Chondrocyte (in vitro differentiated cells): ENCODE results near the gene ALK. TPM values are rescaled to one million over a fixed set of nuclear protein-coding genes. Genes with fewer than 3 reads are reported as not detected.

ENCODE experiments used
- DNase-seq: peaks from one replicate; pipeline ENCODE4 v3.0.0; 2021; ENCODE audit warnings: mixed read lengths, low spot score
- H3K27ac Mint-ChIP-seq: one replicate; pipeline ENCODE4 v1.8.0; 2021; ENCODE audit warnings: mild to moderate bottlenecking, moderate library complexity, mixed read lengths; ENCODE audit not compliant: unreplicated experiment
- H3K27me3 Mint-ChIP-seq: 2 replicates; pipeline ENCODE4 v1.8.0; 2021; ENCODE audit warnings: low read depth, mixed read lengths
- H3K36me3 Mint-ChIP-seq: 2 replicates; pipeline ENCODE4 v1.8.0; 2021; ENCODE audit warnings: low read depth, mixed read lengths
- H3K4me1 Mint-ChIP-seq: 2 replicates; pipeline ENCODE4 v1.8.0; 2021; ENCODE audit warnings: low read depth, mild to moderate bottlenecking, mixed read lengths
- H3K4me3 Mint-ChIP-seq: one replicate; pipeline ENCODE4 v1.8.0; 2021; ENCODE audit warnings: mild to moderate bottlenecking, moderate library complexity, mixed read lengths; ENCODE audit not compliant: unreplicated experiment
- H3K9me3 Mint-ChIP-seq: 2 replicates; pipeline ENCODE4 v1.8.0; 2021; ENCODE audit warnings: low read depth, mixed read lengths
- total RNA-seq: library from RNA; stranded (reverse); gene quantifications from 3 replicates; pipeline ENCODE4 v1.2.1, GENCODE V29; 2021
- TF ChIP-seq, protein P1 (sequence below): fragments of 200-600 bp; sonication (generic); IDR thresholded peaks from 2 replicates; pipeline ENCODE4 v1.5.0; 2021; ENCODE audit warnings: antibody characterized with exemption, mild to moderate bottlenecking, moderate library complexity

The ALK gene
- total RNA-seq, 1 donor from 2014 or later, result 0.07 TPM

DNA sequence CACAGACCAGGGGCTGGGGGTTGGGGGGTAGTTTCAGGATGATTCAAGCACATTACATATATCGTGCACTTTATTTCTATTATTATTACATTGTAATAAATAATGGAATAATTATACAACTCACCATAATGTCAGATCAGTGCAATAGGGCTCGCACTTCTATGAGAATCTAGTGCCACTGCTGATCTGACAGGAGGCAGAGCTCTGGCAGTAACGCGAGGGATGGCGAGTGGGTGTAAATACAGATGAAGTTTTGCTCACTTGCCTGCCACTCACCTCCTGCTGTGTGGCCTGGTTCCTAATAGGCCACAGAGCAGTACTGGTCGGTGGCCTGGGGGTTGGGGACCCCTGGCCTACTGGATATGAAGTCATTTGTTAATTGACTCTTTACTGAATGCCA lies 615.6 kb downstream of the ALK start:
- no peak overlapping the region for H3K4me3 Mint-ChIP-seq
- peaks cover 22% of the 10 kb centered on the region for H3K27me3 Mint-ChIP-seq
- no peak overlapping the region for H3K27ac Mint-ChIP-seq
- TF ChIP-seq, protein P1, sequence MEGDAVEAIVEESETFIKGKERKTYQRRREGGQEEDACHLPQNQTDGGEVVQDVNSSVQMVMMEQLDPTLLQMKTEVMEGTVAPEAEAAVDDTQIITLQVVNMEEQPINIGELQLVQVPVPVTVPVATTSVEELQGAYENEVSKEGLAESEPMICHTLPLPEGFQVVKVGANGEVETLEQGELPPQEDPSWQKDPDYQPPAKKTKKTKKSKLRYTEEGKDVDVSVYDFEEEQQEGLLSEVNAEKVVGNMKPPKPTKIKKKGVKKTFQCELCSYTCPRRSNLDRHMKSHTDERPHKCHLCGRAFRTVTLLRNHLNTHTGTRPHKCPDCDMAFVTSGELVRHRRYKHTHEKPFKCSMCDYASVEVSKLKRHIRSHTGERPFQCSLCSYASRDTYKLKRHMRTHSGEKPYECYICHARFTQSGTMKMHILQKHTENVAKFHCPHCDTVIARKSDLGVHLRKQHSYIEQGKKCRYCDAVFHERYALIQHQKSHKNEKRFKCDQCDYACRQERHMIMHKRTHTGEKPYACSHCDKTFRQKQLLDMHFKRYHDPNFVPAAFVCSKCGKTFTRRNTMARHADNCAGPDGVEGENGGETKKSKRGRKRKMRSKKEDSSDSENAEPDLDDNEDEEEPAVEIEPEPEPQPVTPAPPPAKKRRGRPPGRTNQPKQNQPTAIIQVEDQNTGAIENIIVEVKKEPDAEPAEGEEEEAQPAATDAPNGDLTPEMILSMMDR, result no peak
- H3K4me1 Mint-ChIP-seq, result peaks cover 6% of the 10 kb centered on the region
- H3K9me3 Mint-ChIP-seq, result no peaks in the 10 kb centered on the region
- H3K36me3 Mint-ChIP-seq, result no peaks in the 10 kb centered on the region
- DNase-seq, result no peak

DNA sequence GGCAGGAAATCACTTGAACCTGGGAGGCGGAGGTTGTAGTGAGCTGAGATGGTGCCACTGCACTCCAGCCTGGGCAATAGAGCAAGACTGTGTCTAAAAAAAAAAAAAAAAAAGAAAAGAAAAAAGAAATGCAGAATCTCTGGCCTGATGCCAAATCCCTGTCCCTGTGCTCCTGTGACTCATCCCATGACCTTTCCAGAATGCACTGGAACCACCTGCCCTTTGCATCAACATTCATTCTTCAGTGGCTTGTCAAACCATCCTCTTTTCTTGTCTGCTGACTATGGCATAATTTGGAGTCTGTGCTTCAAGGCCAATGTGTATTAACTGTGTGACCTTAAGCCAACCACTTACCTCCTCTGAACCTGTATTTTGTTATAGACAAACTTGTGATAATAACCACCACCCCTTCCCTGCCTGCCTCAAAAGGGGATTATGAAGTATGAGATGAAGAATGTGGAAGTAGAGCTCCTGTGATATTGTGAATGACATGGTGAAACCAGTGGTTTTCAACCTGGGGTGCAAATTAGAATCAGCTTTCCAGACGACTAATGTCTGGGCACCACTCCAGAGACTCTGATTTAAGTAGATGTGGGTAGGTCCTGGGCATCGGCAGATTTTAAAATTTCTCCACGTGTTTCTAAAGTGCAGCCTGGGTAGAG lies 616.9 kb downstream of the ALK start:
- Mint-ChIP-seq H3K27me3 (peaks cover 25% of the 10 kb centered on the region), H3K36me3 (no peaks in the 10 kb centered on the region), H3K27ac (no peak overlapping the region), H3K9me3 (no peaks in the 10 kb centered on the region), H3K4me3 (no peak overlapping the region), H3K4me1 (peaks cover 6% of the 10 kb centered on the region)
- TF ChIP-seq, protein P1, result no peak
- DNase-seq, result no peak

DNA sequence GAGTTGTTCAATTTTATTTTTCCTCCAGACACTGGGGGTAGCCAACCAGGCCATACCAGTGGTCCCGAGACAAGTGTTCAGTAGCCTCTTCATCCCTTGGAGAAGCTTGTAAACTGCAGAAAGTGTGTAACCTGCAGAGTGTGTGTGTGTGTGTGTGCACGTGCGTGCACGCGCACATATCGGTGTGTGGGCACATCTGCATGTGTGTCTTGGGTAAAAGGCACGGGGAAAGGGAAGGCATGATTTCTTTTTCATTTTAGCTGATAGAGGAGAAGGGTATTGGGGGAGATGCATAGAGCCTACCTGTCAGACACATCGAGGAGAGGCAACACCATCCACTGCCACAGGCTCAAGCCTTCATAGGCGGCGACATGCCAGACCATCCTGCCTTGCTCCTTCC lies 624.8 kb downstream of the ALK start:
- Mint-ChIP-seq H3K4me3 (no peak overlapping the region), H3K27me3 (peaks cover 60% of the 10 kb centered on the region), H3K9me3 (no peaks in the 10 kb centered on the region), H3K4me1 (no peaks in the 10 kb centered on the region), H3K36me3 (no peaks in the 10 kb centered on the region), H3K27ac (no peak overlapping the region)
- TF ChIP-seq, protein P1, result no peak
- DNase-seq, result no peak

DNA sequence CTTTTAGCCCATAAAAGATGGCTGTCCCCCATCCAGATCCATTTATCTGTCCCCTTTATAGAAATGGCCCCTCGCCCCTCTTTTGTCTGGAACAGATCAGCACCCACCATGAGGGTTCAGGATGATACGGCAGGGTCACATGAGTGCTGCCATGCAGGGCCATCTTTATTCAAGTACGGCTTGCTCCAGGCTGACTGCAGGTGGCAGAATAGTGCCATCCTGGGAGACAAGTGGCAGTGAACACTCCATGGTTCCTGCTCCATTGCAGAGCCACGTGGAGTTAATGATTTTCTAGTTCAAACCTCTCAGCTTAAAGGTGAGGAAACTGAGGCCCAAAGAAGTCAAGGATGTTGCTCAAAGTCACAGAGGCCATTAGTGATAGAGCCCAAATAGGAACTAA lies 625.5 kb downstream of the ALK start:
- Mint-ChIP-seq H3K4me3 (no peak overlapping the region), H3K27ac (no peak overlapping the region), H3K4me1 (no peaks in the 10 kb centered on the region), H3K27me3 (peaks cover 57% of the 10 kb centered on the region), H3K9me3 (no peaks in the 10 kb centered on the region), H3K36me3 (no peaks in the 10 kb centered on the region)
- DNase-seq, result no peak
- TF ChIP-seq, protein P1, result peak; percentile 75

DNA sequence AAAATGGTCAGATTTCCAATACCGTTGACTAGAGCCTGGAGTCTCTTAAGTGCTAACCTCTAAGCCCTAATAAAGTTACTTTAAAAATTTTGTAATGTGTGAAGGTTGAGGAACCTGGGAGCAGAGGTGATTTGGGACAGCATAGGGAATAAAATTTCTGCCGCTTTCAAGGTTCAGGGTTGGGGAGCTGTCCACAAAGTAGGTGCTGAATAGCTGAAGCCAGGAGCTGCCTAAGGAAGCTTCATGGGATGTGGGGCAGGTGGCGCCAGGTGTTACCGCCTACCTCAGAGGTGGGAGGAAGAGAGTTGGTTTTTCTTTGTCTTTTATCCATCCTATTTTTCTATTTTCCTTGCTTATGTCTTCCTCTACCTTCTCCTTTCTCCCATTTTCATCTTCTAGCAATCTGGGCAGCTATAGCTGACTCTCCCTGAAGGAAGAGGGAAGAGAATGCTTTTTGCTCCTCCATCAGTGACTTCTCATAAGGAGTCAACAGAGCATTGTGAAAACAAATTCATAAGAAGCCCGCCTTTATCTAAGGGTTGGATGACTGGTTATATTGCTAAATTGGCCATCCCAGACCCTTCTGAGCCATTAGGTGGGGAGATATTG lies 627.5 kb downstream of the ALK start:
- no peaks in the 10 kb centered on the region for H3K9me3 Mint-ChIP-seq
- no peak for DNase-seq
- H3K27me3 Mint-ChIP-seq, result peaks cover 61% of the 10 kb centered on the region
- no peaks in the 10 kb centered on the region for H3K36me3 Mint-ChIP-seq
- H3K4me1 Mint-ChIP-seq, result no peaks in the 10 kb centered on the region
- no peak overlapping the region for H3K4me3 Mint-ChIP-seq
- no peak overlapping the region for H3K27ac Mint-ChIP-seq
- TF ChIP-seq, protein P1, result no peak
